ENCODE measurements around the gene SNCB.

SNCB gene

DNA sequence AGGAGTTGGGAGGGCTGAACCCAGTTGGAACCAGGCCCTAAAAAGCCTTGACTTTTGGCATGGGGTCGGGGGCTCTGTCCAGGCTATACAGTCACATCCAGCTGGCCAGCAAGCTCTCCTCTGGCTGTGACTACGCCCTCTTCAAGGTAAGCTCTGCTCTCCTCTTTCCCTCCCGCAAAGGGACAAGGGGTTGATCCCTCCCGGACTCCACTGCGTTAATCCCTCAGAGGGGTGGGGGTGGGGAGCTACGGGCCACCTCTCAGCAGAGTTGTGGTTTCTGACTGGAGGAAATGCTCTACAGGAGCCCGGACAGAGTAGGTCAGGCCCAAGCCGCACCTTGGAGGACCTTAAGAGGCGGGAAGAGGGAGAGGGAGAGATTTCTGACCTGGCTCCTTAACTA lies 14.0 kb upstream of the SNCB start:
- DNase-seq, result no peak

GRCh38 chr5:176643491-176644219 lies 13.3 kb upstream of the SNCB start:
- no peak for DNase-seq

DNA sequence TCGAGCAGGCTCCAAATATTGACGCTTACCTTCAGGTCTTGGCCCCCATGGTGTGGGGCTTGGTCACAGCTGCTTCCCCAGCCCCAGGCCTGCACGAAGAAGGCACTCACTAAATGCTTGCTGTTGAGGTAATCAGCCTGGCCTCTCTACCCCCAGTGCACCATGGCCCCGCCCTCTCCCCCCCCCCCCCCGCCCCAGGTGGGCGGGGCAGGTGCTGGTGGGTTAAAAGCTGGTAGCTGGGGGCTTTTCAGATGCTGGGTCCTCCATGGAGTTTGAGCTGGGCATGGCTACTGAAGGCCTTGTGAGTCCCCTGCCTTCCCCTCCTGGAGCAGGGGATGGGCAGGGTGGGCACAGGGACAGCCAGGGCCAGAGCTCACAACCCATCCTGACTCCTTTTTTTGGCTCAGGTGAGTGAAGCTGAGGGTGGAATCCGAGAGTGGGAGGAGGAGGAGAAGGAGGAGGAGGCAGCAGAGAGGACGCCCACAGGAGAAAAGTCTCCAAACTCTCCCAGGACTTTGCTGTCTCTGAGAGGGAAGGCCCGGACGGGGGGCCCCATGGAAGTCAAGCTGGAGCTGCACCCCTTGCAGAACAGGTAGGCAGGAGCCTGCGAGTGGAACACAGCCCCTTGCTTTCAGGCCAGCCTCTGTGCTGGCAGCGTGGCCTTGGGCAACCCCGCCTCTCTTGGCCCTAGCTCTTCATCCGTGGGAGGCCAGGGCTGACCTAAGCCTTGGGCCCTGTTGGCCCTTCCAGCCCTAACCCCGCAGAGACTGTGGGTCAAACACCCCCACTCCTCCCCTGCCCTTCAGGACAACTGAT lies 12.5 kb upstream of the SNCB start:
- DNase-seq, result peak in 3 of 4 experiments; percentile 16 to 42 (median 34)

- DNase-seq, result no peak
Observed at GRCh38 chr5:176640616-176641015, 10.3 kb upstream of the SNCB start.

GRCh38 chr5:176639981-176640380 lies 9.6 kb upstream of the SNCB start:
- no peak for DNase-seq

GRCh38 chr5:176639208-176639607 lies 8.9 kb upstream of the SNCB start:
- no peak for DNase-seq

DNA sequence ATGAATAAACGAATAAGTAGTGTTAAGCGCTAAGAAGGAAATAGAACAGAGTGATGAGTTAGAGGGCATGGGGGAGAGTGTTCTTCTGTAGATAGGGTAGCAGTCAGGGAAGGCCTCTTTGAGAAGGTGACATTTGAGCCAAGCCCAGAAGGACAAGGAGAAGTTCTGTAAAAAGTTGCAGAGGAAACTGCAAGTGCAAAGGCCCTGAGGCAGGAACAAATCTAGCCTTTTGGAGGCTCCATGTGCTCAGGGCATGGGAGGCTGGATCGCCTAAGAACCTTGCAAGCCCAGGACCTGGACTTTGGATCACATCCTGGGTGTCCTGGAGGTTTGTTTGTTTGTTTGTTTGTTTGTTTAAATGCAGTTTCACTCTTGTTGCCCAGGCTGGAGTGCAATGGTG lies 8.1 kb upstream of the SNCB start:
- DNase-seq, result no peak

GRCh38 chr5:176637556-176637955 lies 7.2 kb upstream of the SNCB start:
- DNase-seq, result no peak

GRCh38 chr5:176636426-176636825 lies 6.1 kb upstream of the SNCB start:
- DNase-seq, result no peak

DNA sequence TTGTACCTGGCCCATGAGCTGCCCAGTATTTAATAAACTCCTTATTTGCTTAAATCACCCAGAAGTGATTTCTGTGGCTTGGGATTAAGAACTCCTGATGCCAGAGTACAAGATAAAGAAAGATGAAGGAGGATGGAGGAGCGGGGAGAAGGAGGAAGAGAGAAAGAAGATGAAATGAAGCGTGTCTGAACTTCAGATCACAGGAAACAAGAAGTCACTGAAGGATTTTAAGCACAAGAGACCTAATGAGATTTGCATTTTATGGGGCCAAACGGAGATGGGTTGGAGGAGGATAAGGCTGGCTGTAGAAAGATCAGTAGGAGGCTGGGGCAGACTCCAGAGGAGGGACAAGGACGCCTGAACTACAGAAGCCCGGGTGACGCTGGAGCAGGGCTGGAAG lies 3.3 kb upstream of the SNCB start:
- DNase-seq, result no peak

- no peak for DNase-seq
Observed at GRCh38 chr5:176632745-176633144, 2.4 kb upstream of the SNCB start.

DNA sequence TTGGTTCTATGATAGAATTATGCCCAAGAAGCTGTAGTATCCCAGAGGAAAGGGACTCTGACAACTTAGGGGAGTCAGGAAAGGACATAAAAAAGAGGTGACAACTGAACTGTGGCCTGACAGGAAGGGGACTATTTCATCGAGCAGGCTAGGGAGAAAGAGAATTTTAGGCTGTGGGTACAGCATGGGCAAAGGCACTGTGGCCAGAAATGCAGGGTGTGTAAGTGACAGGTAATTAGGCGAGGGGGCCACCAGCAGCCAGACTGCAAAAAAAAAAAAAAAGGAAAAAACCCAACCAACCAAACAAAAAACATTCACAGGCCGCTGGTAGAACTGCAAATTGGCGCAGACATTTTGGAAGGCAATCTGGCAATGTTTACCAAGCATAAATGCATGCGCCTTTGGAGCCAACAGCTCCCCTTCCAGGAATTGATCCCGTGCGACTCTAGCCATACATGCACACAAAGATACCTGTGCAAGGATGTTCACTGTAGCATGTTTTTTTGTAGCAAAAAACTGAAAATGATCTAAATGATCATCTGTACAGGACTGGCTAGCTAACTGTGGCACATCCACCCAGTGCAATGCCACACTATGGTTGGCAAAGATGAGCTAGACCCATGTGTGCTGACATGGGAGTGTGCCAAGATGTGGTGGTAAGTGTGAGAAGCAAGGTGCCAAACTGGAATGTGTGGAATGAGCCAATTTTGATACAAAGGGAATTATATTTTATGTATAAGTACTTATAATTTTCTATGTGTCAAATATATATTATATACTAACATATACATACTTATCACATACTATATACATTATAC lies 1.3 kb upstream of the SNCB start:
- DNase-seq, result no peak

DNA sequence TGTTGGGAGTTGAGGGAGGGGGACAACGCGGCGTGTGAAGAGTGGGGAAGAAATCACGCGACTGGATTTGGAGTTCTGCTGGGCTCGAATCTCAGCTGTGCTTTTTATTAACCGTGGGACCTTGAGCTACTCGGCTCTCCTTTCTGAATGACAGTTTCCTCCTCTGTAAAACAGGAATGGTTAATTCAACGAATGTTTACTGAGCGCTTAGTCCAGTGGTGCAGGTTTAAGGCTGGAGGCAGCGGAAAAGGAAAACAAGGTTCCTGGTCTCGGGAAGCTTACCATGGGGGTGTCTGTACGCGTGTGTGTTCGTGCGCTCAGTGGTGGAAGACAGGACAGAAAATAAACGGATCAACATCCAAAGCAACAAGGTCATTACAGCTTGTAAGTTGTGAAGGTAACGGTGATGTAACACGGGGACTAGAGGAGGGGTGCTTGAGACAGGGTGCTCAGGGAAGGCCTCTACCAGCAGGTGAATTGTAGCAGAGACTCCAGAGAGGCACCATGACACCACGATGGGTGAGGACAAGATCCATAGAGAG lies 418 bp upstream of the SNCB start:
- no peak for DNase-seq

GRCh38 chr5:176629317-176629852 lies 949 bp downstream of the SNCB start:
- DNase-seq, result no peak

- DNase-seq, result no peak
Observed at GRCh38 chr5:176628406-176629228, 1.7 kb downstream of the SNCB start.

DNA sequence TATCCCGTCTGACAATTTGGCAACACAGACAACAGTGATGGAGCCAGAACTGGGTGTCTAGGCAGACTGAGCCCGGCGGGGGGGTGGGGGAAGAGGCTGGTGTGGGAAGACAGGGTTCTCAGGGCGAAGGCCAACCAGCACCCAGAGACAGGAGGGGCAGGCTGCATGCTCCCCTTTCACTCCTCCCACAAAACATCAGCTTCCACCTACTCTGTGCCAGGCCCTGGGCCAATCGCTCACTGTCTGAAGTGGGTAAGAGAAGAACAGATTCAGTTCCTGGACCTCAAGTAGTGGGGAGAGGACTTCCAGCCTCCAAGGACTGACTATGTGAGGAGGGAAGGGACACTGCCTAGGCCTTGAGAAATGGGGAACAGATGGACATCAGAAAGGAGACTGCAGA lies 2.8 kb downstream of the SNCB start:
- no peak for DNase-seq

GRCh38 chr5:176626876-176627236 lies 3.5 kb downstream of the SNCB start:
- DNase-seq, result no peak

DNA sequence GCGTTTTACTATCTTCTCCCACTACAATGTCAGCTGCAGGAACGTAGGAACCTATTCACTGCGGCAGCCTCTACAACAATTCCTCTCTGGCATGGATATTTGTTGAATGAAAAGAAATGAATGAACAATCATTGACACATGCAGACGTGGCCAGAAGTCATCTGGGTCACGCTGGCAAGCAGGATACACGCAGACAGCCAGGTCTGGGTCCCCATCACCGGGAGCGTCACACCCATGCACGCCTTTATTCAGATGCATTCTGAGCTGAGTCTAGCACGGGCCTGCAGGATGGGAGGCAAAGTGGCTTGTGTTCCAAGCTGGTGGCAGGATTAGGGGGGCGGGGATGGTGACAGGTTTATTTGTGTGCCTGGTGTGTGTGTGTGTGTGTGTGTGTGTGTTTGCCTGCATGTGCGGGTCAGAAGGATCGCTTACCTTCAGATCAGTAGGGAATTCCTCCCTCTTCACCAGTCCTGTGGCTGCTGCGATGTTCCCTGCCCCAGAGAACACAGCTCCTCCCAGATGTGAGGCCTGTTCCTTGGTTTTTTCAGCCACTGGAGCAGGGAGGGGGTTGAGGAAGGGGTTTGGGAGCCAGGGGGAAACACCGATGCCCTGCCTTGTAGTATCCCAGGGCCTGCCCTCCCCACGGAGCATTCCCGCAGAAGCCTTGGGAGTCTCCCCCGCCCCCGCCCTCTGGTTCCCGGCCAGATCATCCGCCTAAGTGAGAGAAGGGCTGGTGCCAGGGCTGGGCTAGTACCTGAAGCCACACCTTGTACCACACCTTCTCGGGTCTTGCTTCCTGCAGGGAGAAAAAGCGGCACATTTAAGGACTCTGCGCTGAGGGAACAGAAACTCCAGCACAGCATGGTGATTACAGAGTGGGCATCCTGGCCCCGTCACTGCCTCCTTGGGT lies 4.1 kb downstream of the SNCB start:
- DNase-seq, result no peak

DNA sequence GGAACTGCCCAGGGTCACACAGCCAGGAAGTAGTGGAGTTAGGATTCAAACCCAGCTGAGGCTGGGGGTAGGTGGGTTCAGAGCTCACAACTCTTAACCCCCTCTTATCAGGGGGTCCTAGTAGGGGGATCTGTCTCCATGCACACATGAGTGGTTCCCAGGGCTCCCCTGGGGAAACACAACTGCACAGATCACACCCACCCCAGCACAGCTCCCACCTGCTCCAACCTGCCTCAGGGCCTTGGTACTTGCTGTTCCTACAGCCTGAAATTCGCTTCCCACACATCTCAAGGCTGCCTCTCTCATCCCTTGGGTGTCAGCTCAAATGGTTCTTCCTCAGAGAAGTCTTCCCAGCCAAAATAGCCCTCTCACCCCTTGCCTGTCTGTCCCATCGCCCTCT lies 4.8 kb downstream of the SNCB start:
- DNase-seq, result no peak

- DNase-seq, result no peak
Observed at GRCh38 chr5:176624938-176625337, 5.4 kb downstream of the SNCB start.

GRCh38 chr5:176624142-176624541 lies 6.2 kb downstream of the SNCB start:
- DNase-seq, result no peak
